Stimulated activated CD4-positive, alpha-beta T cell treated with anti-CD3 and anti-CD28 coated beads, Interleukin-4, amount 100 ng/mL, for 24 hours (primary cell): Measurements from ENCODE around the gene LIX1L.

ENCODE experiments used
- DNase-seq: peaks from one replicate; pipeline ENCODE4 v3.0.0-alpha.2; 2020

Gene LIX1L

DNA sequence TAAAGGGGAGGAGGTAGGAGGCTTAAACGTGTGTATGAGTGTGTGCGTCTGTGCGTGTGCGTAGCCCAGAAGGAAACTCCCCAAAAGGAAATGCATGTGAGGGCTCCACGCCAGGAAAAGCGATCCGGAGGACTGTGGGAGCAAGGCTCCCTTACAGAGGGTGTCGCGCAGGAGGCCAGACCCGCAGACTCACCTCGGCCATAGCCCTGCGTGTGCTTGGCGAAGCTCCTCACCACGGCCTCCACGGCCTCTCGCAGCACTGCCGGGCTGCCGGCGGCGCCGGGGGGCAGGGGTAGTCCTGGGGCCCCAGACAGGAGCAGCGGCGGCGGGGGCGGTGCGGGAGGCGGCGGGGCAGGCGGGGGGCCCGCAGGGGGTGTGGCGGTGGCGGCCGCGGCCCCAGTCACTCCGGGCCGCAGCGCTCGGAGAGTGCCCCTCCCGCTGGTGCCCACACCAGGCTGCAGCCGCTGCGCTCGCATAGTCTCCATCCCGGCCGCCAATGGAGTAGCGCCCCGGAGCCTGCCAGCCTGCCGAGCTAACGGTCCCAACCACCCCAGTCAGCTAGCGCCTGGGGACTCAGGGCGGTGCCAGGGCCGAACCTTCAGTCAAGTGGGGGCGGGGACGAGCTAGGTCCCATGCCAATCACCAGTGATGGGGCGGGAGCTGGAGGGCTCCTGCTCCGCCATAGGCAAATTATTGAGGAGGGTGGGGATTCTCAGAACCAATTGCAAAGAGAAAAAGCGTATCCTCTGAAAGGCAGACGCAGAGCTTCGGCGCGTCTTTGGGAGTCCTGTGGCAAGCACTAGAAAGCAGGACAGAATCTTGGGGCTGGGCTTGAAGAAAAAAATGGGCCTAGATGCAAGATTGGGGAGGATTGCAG is at the start of gene LIX1L:
Gene LIX1L, minus strand, starts transcription at position 575 of the 877 bp plus-strand sequence. Its CDS starts 90 bp downstream, at position 485.
- peak; percentile 96 for DNase-seq

DNA sequence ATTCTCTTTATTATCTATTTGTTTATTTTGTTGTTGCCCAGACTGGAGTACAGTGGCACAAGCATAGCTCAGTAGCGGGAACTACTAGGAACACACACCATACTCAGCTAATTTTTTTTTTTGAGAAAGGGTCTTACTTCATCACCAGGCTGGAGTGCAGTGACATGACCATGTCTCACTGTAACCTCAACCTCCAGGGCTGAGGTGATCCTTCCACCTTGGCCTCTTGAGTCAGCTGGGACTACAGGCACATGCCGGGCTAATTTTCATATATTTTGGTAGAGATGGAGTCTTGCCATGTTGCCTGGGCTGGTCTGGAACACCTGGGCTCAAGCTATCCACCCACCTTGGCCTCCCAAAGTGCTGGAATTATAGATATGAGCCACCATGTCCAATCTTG is 43.9 kb upstream of the LIX1L start:
- DNase-seq = no peak

DNA sequence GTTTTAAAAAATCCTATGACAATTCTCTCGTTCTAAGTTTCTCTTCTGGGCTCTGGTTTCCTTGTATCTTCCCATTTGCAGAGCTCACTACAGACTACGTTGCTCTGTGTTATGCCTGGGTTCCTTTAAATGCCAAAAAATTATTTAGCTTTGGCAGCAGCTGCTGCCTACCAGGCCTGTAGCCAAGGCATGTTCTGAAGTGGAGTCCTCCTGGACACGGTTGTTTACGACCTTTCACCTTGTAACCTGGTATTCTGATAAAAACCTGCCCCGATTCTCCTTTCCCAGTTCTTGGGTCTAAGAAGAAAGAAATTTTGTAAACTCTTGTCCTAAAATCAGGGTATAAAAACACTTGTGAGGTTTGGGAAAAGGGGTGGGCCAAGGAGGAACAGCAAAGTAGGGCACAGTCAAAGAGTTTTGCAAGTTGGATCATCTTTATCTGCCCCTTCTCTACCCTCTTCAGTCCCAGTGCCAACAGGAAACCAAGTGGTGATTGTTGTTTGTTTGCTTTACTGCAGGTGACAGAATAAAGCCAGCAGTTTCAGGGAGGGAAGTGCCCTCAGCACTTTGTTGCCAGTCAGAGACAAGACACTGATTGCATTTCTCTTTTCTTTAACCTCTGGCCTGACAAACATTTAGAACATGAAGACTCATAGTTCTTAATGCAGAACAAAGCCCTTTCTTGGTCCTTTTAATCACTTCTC is 41.7 kb upstream of the LIX1L start:
- no peak for DNase-seq

DNA sequence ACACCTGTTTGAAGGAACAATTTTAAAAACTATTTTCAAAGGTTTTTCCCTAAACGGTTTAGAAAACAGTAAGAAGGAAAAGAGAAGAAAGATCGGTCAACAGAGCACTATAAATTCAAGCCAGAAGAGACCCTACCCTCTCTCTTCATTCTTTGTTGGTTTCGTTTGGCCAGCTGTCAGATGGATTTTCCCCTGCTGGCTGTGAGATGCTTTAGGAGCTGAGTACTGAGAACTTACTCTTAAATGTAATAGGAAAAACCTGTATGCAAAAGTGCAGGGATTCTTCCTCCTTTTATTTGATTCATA is 39.9 kb upstream of the LIX1L start:
- no peak for DNase-seq

DNA sequence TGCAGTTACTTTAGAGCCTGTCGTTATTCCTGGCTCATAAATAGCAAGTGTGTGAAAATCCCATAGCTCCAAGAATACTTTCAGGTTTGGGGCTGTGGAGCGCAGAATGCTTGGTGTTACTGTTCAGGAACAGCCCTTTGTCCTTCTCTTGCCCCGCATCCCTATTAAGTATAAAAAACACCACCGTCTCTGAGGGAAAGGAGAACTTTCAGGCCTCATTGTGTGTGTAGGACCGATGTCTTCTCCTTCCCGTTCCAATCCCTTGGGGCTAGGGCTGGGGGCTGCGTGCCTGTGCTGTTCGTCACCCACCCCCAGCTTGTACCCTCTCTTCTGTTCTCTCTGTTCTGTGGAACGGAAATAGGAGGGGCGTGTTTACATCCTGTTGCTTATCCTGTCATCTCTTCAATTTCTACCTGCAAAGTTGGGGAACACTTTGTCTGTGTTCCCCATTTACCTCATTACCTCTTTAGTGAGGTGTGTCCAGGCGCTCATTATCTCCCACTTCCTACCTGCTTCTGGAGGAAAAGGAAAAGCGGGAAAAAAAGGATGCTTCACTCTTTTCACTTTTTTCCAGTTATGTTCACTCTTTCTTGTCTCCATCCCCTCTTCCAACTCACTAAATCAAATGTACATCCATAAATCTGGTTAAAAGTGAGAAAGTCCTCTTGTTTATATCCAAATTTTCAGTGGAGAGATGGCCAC is 39.4 kb upstream of the LIX1L start:
- DNase-seq = peak; percentile 66

DNA sequence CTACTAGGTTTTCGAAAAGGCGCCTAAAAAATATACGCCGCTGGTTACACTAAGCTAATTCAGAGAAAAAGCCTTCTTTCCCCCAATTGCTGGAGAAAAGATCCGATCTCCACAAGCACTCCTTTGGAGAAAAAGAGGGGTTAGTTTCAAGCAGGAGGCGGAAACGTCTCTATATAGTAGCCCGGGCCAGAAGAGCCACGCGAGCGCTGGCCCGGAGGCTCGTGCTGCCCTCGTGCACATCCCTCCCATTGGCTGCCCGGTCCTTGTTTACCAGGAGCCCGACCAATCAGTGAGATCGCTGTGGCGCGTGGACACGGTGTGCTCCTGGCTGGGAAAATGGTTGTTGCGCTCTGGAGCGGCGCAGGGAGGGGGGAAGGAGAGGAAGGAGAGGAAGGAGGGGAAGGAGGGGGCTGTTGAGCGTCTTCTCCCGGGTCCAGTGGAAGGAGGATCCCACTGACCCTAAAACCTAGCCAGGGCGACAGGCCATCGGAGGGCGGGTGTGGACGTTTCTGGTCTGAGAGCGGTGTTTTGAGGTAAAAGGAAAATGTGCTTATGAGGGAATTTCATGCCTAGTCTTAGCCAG is 38.7 kb upstream of the LIX1L start, which contains the start of gene TXNIP:
Gene TXNIP, minus strand, starts transcription at position 147 of the 583 bp plus-strand sequence. CDS start 313 bp downstream, outside the sequence.
- DNase-seq = peak; percentile 97

DNA sequence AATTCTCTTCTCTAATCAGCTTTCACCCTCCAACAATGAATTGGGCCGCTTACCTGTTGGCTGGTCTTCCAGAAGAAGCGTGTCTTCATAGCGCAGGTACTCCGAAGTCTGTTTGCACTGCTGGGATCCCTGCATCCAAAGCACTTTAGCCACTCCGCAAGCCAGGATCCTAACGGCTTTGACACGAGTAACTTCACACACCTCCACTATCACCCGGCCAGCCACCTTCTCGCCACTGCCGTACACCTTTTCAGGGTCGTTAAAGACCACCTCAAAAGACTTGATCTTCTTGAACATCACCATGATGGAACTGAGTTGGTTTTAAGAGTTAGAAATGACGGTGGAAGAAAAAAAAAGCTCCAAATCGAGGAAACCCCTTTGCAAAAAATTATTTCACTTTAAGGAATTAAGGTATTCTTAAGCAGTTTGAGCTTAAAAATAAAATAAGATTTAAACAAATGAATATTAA is 38.2 kb upstream of the LIX1L start:
- no peak for DNase-seq

DNA sequence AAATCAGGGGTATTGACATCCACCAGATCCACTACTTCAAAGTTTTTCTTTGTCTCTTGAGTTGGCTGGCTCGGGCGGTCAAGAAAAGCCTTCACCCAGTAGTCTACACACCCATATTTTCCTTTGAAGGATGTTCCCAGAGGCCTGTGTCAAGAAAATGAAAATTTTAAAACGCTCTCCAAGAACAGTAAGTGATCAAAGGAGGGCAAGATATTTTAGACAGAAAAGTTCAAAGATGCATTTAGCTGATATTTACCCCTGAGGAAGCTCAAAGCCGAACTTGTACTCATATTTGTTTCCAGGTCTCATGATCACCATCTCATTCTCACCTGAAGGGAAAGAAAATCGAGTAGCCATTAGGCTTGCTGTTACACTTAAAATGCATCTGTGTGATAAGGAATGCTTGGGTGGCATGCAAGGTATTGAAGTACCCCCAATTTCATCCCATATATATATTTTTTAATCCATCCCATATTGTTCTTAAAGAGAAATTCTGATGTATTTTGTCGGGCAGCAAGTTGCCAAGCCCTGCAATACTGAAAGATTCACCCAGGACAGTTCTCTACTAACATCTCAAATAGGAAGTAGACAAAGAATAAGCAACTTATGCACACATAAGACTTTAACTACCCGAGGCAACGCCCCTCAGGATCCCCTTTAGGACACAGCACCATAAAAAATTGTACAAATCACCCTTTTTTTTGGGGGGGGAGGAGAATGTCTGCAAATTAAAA is 37.5 kb upstream of the LIX1L start:
- no peak for DNase-seq

DNA sequence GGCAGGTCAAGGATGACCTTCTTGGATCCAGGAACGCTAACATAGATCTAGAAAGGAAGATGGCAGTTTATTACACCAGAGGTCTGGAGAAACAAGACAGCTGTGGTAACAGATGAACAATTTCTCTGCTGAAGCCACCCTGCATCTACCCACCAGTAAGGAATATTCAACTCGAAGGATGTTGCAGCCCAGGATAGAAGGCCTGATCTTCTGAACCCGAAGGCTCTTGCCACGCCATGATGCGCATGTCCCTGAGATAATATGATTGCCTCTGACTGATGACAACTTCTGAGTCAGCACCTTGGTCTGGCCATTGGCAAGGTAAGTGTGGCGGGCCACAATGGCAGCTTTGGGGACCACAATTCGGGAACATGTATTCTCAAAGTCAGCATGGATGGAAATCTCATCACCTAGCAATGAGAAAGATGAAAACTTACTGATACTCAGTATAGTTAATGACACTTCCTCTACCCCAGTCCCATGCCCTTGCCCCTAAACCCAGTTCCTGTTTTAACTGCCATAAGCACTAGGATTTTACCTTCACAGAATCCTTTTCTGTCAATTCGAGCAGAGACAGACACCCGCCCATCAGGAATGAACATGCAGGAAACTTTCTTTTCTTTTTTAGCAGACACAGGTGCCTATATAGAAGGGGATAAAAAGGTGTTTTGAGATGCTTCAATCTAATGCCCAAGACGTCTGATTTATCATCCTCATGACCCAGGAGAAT is 36.7 kb upstream of the LIX1L start:
- peak; percentile 57 for DNase-seq

DNA sequence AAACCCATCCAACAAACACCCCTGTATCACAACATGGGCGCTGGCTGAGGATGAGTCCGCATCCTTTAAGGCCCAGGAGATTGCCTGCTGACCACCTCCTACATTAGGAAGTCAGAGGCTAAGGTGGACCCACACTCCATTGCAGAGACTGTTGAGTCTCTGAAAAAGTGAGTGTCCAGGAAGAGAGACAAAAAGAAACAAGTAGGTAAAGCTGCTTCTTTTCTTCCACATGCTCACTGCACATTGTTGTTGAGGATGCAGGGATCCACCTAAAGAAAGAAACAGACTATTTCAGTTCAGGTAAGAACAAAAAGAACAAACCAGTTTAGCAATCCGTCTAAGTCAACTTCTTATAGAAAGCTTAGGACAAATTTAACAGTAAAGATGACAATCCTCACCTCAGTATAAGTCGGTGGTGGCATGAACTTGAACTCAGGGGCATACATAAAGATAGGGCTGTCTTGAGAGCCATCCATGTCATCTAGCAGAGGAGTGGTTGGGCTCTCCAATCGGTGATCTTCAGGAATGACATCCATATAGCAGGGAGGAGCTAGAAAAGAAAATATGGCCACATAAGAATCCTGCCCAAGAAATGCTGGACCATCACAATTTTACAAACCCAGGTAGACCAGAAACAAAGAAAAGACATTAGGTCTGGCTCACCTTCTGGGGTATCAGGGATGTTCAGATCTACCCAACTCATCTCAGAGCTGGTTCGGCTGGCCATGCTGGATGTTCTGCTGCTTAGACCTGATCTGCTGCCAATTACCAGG is 36.0 kb upstream of the LIX1L start:
- DNase-seq = no peak

DNA sequence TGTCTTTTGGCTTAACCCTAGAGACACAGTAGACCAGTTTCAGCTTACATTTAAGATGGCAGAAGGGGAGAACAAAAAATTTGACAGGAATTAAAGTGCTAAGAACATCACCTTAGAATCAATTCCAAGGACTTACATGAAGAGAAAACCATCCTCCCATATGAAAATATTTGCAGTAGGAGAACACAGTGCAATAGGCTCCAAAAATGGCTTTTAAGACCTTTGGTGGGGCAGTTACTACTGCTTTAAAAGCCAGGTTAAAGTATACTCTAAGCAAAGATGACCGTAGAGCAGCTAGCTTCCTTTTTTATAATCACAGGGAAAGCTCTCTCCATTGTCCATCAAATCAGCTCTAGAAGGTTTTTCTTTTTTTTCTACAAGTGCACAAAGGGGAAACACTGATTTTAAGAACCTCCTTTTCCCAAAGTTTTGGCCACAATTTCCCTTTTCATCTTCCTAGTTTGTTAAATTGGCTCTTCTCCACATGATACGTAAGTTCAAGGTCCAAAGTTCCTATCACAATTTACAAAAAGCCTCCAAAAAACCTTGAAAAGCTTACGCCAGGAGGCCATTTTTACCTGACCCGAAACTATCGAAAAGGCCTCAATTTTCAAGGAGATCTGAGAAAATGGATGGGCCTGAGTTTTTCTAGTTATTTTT is 35.3 kb upstream of the LIX1L start:
- DNase-seq = no peak

DNA sequence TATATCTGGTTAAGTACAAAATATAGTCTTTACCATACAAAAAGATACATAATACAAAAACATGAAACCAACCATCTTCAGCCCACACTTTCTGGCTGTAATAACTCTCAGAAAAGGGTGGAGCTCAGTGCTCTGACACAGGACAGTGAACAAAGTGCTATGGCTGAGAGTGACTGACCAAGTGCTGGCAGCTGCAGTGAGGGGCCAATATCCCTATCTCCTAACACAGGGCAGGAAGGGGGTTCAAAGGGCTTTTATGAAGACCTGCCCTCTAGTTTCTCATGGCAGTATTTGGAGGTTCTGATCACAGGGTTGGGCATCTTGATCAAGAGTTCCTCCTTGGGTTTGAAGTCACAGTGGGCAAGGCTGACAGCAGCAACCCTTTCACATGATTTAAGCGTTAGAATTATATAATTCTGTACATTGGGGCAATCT is 34.7 kb upstream of the LIX1L start:
- DNase-seq = no peak

DNA sequence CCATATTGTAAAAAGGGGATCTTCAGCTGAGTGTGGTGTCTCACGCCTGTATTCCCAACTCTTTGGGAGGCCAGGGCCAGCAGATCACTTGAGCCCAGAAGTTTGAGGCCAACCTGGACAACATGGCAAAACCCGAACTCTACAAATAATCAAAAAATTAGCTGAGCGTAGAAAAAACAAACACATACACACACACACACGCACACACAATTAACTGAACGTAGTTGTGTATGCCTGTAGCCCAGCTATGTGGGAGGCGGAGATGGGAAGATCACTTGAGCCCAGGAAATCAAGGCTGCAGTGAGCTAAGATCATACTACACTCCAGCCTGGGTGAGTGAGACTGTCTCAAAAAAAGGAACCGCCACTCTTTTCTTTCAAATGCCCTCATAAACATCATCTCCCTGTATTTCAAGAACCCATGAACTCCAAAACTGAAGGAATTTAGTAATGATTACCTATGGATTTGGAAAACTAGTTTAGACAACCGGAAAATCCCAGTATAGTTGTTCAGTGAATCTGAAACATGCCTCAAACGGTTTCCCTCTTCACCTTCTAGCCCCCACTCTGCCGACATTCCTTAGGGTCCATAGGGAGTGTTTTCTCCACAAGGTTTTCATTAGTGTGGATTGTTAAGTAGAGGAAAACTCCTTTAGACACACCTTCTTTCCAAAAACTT is 34.1 kb upstream of the LIX1L start:
- no peak for DNase-seq

DNA sequence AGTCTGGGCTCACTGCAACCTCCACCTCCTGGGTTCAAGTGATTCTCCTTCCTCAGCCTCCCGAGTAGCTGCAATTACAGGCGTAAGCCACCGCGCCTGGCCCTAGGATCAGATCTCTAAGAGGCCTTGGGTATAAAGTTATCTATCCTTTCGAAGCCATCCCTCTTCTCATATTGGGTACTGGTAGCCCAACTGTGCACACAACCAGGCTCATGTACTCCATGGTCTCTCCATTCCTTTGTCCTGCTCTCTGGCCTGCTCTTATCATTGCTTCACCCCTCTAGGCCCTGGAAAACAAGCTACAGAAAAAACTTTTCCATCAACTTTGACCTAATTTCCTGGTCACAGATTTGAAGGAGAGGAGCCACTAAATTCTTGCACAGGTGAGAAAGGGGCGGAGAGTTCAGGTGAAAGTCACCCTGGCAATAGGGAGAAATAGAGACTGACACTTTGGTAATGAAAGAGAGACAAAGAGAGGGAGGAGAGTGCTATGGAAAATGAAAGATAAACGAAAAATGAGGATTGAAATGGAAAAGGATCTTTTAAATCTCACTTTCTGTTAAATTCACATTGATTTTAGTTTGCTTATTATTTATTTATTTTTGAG is 32.5 kb upstream of the LIX1L start:
- no peak for DNase-seq

DNA sequence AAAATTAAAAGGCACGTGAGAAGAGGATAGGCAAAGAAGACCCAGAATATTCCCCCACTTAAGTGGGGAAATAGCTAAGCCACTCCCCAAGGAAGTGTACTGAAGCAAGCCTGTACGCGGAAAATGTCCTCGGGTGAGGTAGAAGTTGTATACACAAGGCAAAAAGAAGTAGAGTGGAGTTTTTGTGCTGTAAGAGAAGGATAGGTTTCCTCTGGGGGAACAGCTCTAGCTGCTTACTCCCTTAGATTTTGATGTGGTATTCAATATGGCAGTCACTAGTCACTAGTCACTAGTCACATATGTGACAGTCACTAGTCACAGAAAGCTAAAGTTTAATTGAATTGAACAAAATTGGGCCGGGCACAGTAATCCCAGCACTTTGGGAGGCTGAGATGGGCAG is 31.0 kb upstream of the LIX1L start:
- no peak for DNase-seq

DNA sequence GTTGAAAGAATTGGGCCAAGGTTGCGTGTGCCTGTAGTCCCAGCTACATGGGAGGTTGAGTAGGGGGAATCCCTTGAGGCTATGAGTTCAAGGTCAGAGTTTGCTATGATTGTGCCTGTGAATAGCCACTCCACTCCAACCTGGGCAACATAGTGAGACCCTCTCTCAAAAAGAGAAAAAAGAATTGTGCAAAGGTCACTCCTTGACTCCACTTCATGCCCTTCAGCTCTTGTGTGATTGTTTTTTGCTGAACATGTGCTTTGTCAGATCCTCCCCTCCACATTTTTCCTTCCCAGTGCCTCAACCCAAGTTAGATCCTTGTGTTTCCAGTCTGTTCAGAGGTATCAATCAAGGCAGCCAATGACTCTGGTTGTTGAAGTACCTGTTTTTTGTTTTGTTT is 30.1 kb upstream of the LIX1L start:
- no peak for DNase-seq

DNA sequence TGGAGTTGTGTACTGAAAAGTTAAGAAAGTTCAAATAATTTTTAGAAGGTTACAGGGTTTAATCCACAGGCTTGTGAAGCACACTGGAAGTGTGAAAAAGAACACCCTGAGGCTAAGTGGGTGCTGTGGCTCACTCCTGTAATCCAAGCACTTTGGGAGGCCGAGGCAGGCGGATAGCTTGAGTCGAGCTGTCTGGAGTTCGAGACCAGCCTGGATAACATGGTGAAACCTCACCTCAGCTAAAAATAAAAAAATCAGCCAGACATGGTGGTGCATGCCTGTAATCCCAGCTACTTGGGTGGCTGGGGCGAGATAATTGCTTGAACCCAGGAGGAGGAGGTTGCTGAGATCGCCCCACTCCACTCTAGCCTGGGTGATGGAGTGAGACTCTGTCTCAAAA is 28.7 kb upstream of the LIX1L start:
- DNase-seq = no peak

DNA sequence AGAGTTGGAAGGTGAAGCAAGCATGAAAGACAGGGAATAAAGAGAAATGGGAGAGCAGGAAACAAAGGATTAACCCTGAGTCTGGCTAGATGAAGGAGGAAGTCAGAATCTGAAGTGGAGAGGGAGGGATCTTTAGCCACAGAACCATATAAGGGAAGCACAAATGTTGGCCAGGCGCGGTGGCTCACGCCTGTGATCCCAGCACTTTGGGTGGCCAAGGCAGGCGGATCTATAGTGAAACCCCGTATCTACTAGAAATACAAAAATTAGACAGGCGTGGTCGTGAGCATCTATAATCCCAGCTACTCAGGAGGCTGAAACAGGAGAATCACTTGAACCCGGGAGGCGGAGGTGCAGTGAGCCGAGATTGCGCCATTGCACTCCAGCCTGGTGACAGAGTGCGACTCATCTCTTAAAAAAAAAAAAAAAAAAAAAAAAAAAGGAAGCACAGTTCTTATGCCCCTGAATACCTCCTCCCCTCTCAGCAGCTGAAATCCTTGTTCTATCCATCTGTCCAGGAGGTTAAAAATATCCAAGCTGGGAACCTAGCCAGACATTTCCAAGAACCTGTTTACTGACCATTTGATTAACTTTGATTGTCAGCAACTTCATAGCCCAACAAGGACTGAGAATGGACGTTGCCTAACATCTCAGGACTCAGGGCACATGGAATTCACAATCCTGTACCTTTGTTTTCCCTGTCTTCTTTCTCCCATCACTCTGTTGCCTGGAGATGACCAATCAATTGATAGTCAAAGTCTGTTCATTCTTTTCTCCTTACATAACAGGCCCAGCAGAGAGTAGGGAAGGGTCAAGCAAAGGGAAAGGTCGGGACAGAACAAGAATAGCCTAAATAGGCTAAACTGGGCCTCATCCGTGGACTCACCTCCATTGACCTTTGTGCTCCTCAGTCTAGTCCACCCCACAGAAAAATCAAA is 28.0 kb upstream of the LIX1L start:
- DNase-seq = no peak
